Measurements from ENCODE around the gene SHB.

Gene SHB

DNA sequence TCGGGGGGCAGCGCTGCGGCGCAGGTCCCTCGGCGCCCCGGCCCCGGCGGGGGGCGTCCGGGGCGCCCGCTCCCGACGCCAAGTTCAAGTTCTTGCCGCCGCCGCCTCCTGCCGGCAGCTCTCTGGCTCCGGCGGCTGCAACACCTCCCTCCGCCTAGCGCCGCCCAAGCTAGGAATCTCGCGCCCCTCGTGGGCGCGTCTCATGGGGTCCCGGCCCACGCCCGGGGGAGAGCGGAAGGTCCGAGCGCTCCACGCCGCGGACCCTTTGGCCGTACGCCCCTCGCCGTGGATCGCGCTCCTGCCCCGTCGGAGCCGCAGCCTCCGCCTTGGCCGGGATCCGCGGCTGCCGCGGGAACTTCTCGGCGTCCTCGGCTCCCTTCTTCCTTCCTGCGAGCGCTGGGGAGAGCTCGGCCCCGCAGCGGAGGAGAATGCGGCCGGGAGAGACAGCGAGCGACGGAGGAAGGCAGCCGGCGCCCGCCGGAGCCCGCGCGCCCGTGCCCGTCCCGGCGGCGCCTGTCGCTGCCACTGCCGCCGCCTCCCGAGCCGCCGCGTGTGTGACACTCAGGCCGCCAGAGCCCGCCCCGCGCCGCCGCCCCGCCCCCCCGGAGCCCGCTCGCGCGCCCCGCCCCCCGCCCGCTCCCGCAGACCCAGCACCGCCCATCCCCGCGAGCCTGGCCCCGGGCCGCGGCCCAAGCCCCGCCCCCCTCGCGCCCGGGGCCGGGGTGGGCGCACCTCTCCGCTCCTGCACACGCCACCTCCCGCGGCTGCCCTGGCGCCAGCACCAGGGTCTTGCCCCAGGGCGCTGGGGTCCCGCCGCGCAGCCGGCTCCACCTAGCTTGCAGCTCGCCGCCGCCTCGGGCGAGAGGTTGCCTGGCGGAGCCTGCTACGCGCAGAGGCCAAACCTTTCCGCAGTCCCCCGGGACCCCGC lies at the start of gene SHB:
SHB (minus strand) TSS at position 527 of the 928 bp plus-strand sequence. CDS start 582 bp downstream, outside the sequence.
- in situ Hi-C loops (cut with HindIII; ENCODE audit: low sequenced_read_pairs), result no loop called here

GRCh38 chr9:38117651-38118050 lies 48.6 kb upstream of the SHB start:
- in situ Hi-C loops (cut with HindIII; ENCODE audit: low sequenced_read_pairs), result no loop called here

DNA sequence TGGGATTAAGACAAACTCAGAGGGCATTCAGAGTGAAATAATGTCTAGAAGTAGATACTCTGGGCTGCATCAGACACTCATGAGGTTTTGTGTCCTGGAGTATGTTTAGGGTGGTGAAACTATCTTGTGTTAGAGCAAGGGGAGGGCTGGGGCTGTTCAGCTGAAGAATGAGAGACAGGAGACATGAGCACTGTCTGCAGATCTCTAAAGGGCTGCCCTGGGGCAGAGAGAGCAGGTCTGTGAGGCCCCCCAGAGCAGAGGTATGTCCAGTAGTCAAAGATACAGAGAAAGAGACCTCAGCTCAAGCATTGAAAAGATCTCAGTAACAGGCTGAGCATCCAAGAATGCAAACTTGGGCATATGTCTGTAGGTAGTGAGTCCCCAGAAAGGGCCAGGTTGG lies 45.9 kb upstream of the SHB start:
- in situ Hi-C loops (cut with HindIII; ENCODE audit: low sequenced_read_pairs), result no loop called here

GRCh38 chr9:38112456-38112855 lies 43.4 kb upstream of the SHB start:
- in situ Hi-C loops (cut with HindIII; ENCODE audit: low sequenced_read_pairs), result no loop called here

DNA sequence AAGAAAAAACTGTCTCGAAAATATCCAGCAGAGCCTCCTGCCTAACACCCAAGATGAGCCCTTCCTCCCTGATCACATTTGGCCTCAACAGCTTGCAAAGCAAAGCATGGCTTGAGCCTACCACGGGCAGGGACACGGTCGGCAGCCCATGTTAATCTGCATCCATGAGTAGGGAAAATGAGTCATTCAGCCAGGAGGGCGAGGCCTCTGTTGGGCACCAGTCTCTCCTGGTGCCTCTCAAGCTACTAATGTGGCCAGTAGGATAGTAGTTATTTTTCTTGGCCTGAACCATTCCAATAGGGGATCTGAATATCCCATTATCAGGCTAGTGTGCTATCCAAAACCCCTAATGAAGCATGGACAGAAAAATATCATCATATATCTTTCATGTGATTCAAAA lies 43.0 kb upstream of the SHB start:
- in situ Hi-C loops (cut with HindIII; ENCODE audit: low sequenced_read_pairs), result no loop called here

DNA sequence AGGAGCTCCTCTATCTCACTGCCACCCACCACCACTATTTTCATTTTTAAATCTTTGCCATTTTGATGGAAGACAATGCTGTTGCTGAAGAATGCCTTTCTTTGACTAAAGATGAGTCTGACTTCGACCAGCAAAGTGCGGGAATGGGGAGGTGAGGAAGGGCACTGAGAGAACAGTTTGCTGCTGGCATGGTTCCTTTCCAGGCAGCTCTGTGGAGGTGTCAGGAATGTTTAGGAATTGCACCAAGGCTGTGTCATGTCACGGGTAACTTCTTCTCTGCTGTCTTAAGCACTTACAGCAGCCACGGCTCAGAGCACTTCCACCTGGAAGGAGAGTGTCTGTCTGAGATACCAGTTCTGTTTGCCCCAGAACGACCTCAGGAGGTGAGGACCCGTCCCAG lies 41.4 kb upstream of the SHB start:
- in situ Hi-C loops (cut with HindIII; ENCODE audit: low sequenced_read_pairs), result no loop called here

- in situ Hi-C loops (cut with HindIII; ENCODE audit: low sequenced_read_pairs), result no loop called here
Measured at GRCh38 chr9:38109601-38110000, 40.6 kb upstream of the SHB start.

- in situ Hi-C loops (cut with HindIII; ENCODE audit: low sequenced_read_pairs), result no loop called here
Measured at GRCh38 chr9:38108326-38108725, 39.3 kb upstream of the SHB start.

- in situ Hi-C loops (cut with HindIII; ENCODE audit: low sequenced_read_pairs), result no loop called here
Measured at GRCh38 chr9:38107811-38108304, 38.8 kb upstream of the SHB start.

- in situ Hi-C loops (cut with HindIII; ENCODE audit: low sequenced_read_pairs), result no loop called here
Measured at GRCh38 chr9:38107405-38107804, 38.4 kb upstream of the SHB start.

GRCh38 chr9:38106488-38106887 lies 37.5 kb upstream of the SHB start:
- in situ Hi-C loops (cut with HindIII; ENCODE audit: low sequenced_read_pairs), result no loop called here

- in situ Hi-C loops (cut with HindIII; ENCODE audit: low sequenced_read_pairs), result no loop called here
Measured at GRCh38 chr9:38103340-38103739, 34.3 kb upstream of the SHB start.

DNA sequence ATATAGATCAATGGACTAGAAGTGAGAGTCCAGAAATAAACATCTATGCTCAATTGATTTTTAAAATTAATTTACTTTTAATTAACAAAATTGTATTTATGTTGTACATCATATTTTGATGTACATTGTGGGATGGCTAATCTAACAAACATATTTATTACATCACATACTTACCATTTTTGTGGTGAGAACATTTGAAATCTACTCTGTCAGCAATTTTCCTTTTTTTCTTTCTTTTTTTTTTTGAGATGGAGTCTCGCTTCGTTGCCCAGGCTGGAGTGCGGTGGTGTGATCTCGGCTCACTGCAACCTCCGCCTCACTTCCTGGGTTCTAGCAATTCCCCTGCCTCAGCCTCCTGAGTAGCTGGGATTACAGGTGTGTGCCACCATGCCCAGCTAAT lies 32.4 kb upstream of the SHB start:
- in situ Hi-C loops (cut with HindIII; ENCODE audit: low sequenced_read_pairs), result no loop called here

GRCh38 chr9:38096238-38096805 lies 27.3 kb upstream of the SHB start:
- in situ Hi-C loops (cut with HindIII; ENCODE audit: low sequenced_read_pairs), result no loop called here

GRCh38 chr9:38094165-38094564 lies 25.1 kb upstream of the SHB start:
- in situ Hi-C loops (cut with HindIII; ENCODE audit: low sequenced_read_pairs), result no loop called here

DNA sequence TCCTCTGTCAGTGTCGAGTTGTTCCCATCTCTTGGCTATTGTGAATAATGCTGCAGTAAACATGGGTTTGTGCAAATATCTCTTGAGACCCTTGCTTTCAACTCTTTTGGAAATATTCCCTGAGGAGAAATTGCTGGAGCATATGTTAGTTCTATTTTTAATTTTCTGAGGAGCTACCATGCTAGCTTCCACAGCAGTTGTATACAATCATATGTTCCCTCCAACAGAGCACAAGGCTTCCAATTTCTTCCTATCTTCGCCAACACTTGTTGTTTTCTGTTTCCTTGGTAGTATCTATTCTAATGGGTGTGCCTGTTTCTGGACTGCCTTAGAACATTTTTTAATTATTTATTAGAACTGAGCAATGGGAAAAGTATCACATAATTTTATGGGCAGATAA lies 23.6 kb upstream of the SHB start:
- in situ Hi-C loops (cut with HindIII; ENCODE audit: low sequenced_read_pairs), result no loop called here

GRCh38 chr9:38092200-38092524 lies 23.1 kb upstream of the SHB start:
- in situ Hi-C loops (cut with HindIII; ENCODE audit: low sequenced_read_pairs), result no loop called here

DNA sequence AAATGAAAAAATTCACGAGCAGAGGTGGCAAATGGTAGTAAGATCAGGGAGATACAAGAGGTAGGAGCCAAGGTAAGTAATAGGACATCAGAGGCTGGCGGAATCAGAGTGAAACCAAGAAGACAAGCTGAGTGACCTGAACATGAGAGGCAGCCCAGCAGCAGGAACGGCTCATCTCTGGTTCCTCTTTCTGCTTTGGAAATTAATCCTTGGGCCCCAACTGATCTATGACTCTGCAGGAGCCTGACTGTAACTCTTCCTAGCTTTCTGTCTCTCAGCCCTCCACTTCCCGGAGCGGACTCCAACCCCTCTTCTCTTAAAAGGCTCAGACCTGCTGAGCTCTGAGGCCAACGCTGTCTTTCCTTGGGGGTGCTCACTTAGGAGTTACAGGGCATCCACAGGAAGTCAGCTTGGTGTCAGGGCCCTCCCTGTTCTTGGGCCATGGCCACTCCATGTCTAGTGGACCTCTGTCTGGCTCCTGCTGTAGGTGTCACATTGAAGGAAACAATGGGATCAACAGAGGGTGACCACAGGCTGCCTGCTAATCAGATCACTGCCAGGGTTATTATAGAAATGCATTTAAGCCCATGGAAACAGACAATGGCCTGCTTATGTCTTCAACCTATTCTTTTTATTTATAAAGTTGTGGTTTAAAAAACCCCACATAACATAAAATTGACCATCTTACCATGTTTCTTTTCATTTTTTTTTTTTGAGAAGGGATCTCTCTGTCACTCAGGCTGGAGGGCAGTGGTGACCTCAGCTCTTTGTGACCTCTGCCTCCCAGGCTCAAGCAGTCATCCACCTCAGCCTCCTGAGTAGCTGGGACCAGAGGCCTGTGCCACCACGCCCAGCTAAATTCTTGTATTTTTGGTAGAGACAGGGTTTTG lies 22.5 kb upstream of the SHB start:
- in situ Hi-C loops (cut with HindIII; ENCODE audit: low sequenced_read_pairs), result no loop called here

GRCh38 chr9:38090170-38090569 lies 21.1 kb upstream of the SHB start:
- in situ Hi-C loops (cut with HindIII; ENCODE audit: low sequenced_read_pairs), result no loop called here

DNA sequence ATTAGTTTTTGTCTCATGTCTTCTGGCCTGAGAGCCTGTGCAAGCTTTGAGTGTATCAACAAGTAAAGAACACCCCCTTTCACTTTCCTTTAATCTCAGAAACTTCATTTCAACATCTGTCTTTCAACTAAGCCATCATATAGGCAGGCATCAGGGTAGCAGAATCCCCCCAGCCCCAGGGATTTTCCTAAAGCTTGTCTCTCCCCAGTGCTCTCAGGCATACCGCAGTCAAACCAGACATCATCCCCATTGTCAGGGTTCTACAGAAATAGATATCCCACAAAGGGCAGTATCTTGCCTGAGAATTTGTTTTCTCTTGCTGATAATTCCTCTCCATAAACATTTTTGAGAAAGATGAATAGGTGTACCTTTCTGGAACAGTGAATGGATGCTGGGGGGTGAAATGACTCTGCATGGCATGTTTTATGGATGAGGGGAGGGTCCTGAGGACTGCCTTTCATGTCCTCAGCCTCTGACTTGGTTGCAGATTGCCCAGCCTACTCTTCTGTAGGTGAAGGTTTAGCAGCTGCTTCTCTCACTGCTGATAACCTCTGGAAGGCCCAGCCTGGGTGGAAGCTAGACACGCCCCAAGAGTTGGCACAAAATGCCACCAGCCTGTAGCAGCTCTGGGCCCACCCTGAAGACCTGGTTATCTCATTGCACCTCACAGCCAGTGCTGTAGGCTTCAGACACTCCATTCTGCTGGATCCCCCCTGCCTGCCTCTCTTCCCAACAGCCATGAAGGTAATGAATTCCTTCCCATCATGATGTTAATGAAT lies 20.5 kb upstream of the SHB start:
- in situ Hi-C loops (cut with HindIII; ENCODE audit: low sequenced_read_pairs), result no loop called here

Data from DLD1 (cell line).